ENCODE data around the gene CCHCR1.

The CCHCR1 gene

GRCh38 chr6:31118178-31118577, 39.4 kb downstream of the CCHCR1 start:
- H3K27me3 ChIP-seq (ENCODE audit: low read depth, low read length), result no peaks in the 10 kb centered on the region
- H3K36me3 ChIP-seq (replicated peaks; ENCODE audit: low read depth, low read length), result no peaks in the 10 kb centered on the region
- no peak overlapping the region for H3K27ac ChIP-seq (ENCODE audit: low read length)
- H3K9ac ChIP-seq (ENCODE audit: low read length), result no peak overlapping the region
- peaks cover 15% of the 10 kb centered on the region for H3K4me1 ChIP-seq (ENCODE audit: low read length)
- no peak overlapping the region for H3K4me2 ChIP-seq (ENCODE audit: low read length)
- TF ChIP-seq EZH2phosphoT487 (IDR thresholded peaks at IDR 0.05; ENCODE audit: low read depth), result no peak
- no peak for TF ChIP-seq CTCF (IDR thresholded peaks at IDR 0.05; ENCODE audit: low read depth, low read length)
- H3K4me3 ChIP-seq (ENCODE audit: low read length), result no peak overlapping the region
- H2AFZ ChIP-seq (ENCODE audit: low read depth, low read length), result no peak overlapping the region
- H3K79me2 ChIP-seq (ENCODE audit: low read length), result no peaks in the 10 kb centered on the region
- no peaks in the 10 kb centered on the region for H4K20me1 ChIP-seq (ENCODE audit: insufficient read depth, low read length)
- H3K9me3 ChIP-seq (ENCODE audit: insufficient read depth, low read length), result no peaks in the 10 kb centered on the region

GRCh38 chr6:31116661-31117385, 40.8 kb downstream of the CCHCR1 start:
- Histone ChIP-seq H3K36me3 (replicated peaks; ENCODE audit: low read depth, low read length) (no peaks in the 10 kb centered on the region), H3K9ac (ENCODE audit: low read length) (no peak overlapping the region), H2AFZ (ENCODE audit: low read depth, low read length) (no peak overlapping the region), H3K4me3 (ENCODE audit: low read length) (no peak overlapping the region), H3K79me2 (ENCODE audit: low read length) (no peaks in the 10 kb centered on the region), H3K4me2 (ENCODE audit: low read length) (no peak overlapping the region), H3K9me3 (ENCODE audit: insufficient read depth, low read length) (no peaks in the 10 kb centered on the region), H3K4me1 (ENCODE audit: low read length) (peaks cover 20% of the 10 kb centered on the region), H3K27ac (ENCODE audit: low read length) (no peak overlapping the region), H3K27me3 (ENCODE audit: low read depth, low read length) (no peaks in the 10 kb centered on the region; the same call in 1 of the 2 replicates), H4K20me1 (ENCODE audit: insufficient read depth, low read length) (no peaks in the 10 kb centered on the region)
- no peak for TF ChIP-seq CTCF (IDR thresholded peaks at IDR 0.05; ENCODE audit: low read depth, low read length)
- TF ChIP-seq EZH2phosphoT487 (IDR thresholded peaks at IDR 0.05; ENCODE audit: low read depth), result no peak

DNA sequence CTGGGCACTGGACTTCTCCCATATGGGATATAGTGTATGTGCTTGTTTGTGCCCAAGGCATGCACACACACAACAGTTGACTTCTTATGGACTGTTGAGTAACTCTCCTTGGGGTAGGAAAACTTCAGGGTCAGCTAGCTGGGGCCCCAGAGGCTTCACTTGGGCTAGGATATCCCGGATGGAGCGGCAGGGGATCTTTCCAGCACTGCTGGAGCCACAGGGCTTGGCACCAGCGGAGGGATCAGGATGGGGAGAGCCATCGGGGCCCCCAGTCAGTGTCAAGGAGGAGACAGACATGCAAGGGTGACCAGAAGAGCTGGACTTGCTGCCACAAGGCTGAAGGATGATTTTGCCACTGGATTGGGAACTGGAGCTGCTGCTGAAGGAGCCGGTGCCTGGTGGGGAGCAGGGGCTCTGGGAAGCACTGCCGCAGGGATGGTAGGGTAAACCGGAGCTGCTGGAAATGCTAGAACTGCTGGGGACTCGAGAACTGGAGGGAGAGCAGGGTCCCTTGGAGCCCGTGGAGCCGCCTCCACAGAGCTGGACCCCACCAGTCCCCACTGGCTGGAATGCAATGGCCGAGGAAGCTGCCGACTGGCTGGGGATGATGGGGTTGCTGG, 41.6 kb downstream of the CCHCR1 start:
- Histone ChIP-seq H3K27me3 (ENCODE audit: low read depth, low read length) (no peaks in the 10 kb centered on the region; the same call in 1 of the 2 replicates), H3K27ac (ENCODE audit: low read length) (no peak overlapping the region), H3K79me2 (ENCODE audit: low read length) (no peaks in the 10 kb centered on the region), H3K4me2 (ENCODE audit: low read length) (peak overlapping the region; percentile 47; the same call in 1 of the 2 replicates), H3K9ac (ENCODE audit: low read length) (no peak overlapping the region), H3K9me3 (ENCODE audit: insufficient read depth, low read length) (no peaks in the 10 kb centered on the region), H3K4me1 (ENCODE audit: low read length) (peaks cover 20% of the 10 kb centered on the region), H3K4me3 (ENCODE audit: low read length) (no peak overlapping the region), H4K20me1 (ENCODE audit: insufficient read depth, low read length) (no peaks in the 10 kb centered on the region), H2AFZ (ENCODE audit: low read depth, low read length) (no peak overlapping the region), H3K36me3 (replicated peaks; ENCODE audit: low read depth, low read length) (no peaks in the 10 kb centered on the region)
- no peak for TF ChIP-seq EZH2phosphoT487 (IDR thresholded peaks at IDR 0.05; ENCODE audit: low read depth)

DNA sequence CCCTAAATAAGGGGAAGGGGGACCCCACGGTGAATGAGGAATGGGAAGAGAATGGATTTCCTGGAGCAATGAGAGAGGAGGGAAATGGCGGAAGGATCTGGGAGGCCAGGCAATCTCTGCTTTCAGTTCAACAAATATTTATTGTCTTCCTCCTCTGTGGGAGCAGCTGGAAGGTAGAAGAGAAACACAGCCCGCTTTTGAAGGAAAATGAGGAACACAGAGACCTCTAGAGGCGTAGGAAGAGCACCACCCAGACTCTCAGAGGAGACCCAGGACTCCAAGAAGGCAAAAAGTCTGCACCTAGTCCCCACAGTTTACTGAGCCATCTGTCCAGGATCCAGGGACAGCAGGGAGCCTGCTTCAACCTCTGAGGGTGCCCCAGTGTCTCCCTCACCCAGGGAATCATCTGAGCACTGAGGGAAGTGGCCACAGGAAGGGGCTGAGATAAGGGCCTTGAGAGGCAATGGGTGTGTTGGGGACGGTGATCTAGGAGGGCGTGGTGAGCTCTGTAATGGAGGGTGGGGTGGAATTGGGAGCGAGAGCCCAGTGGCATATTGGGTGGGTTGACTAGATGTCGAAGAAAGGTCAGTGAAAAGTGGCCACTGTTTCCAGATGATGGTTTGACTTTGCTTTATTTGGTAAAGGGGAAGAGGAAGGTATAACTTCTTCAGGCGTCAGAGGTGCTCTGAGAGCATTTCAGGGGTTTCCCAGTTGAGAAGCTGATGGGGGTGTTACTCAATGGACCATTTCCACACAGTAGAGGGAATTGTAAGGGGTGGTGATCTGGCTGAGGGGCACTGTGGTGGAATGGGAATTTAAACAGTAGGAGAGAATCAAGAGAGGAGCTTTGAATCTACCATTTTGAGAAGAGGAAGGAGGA, 42.4 kb downstream of the CCHCR1 start:
- Histone ChIP-seq H3K36me3 (replicated peaks; ENCODE audit: low read depth, low read length) (no peaks in the 10 kb centered on the region), H3K79me2 (ENCODE audit: low read length) (no peaks in the 10 kb centered on the region), H3K4me1 (ENCODE audit: low read length) (peaks cover 20% of the 10 kb centered on the region), H3K4me2 (ENCODE audit: low read length) (peak overlapping the region; percentile 47), H3K4me3 (ENCODE audit: low read length) (no peak overlapping the region), H2AFZ (ENCODE audit: low read depth, low read length) (peak overlapping the region; percentile 82), H3K9ac (ENCODE audit: low read length) (no peak overlapping the region; the same call in 1 of the 2 replicates), H4K20me1 (ENCODE audit: insufficient read depth, low read length) (no peaks in the 10 kb centered on the region), H3K27me3 (ENCODE audit: low read depth, low read length) (peaks cover 7% of the 10 kb centered on the region), H3K9me3 (ENCODE audit: insufficient read depth, low read length) (no peaks in the 10 kb centered on the region), H3K27ac (ENCODE audit: low read length) (no peak overlapping the region)
- no peak for TF ChIP-seq EZH2phosphoT487 (IDR thresholded peaks at IDR 0.05; ENCODE audit: low read depth)
- TF ChIP-seq CTCF (IDR thresholded peaks at IDR 0.05; ENCODE audit: low read depth, low read length), result peak; percentile 36

Measured in OCI-LY3 (cell line).